Mononuclear cell (primary cell): ENCODE measurements around the gene SNX8. TPM values are rescaled to one million over a fixed set of nuclear protein-coding genes. Genes with fewer than 3 reads are reported as not detected.
"Not testable (repeated sequence)": the region's sequence is repeated elsewhere in the genome, so short reads cannot be mapped to it uniquely, and the experiment has no call there.

Experiments used
- H3K27me3 ChIP-seq: 2 replicates; pipeline ENCODE4 v1.6.0; 2011; ENCODE audit warnings: low read length, control low read depth; ENCODE audit not compliant: insufficient read depth
- H3K4me1 ChIP-seq: 2 replicates; pipeline ENCODE4 v1.5.1; 2011; ENCODE audit warnings: mild to moderate bottlenecking, low read length, control low read depth; ENCODE audit not compliant: insufficient read depth
- H3K4me3 ChIP-seq: 2 replicates; pipeline ENCODE4 v1.5.1; 2011; ENCODE audit warnings: mild to moderate bottlenecking, low read length, moderate library complexity
- H3K9me3 ChIP-seq: 2 replicates; pipeline ENCODE4 v1.5.1; 2011; ENCODE audit warnings: low read depth, mild to moderate bottlenecking, control low read depth, low read length
- total RNA-seq: library from RNA; depleted of rRNA; stranded (reverse); fragments of >200 nt; gene quantifications from one replicate; pipeline ENCODE4 v1.2.3, GENCODE V29; 2012

Gene SNX8
- total RNA-seq, 1 donor, result 9.7 TPM

DNA sequence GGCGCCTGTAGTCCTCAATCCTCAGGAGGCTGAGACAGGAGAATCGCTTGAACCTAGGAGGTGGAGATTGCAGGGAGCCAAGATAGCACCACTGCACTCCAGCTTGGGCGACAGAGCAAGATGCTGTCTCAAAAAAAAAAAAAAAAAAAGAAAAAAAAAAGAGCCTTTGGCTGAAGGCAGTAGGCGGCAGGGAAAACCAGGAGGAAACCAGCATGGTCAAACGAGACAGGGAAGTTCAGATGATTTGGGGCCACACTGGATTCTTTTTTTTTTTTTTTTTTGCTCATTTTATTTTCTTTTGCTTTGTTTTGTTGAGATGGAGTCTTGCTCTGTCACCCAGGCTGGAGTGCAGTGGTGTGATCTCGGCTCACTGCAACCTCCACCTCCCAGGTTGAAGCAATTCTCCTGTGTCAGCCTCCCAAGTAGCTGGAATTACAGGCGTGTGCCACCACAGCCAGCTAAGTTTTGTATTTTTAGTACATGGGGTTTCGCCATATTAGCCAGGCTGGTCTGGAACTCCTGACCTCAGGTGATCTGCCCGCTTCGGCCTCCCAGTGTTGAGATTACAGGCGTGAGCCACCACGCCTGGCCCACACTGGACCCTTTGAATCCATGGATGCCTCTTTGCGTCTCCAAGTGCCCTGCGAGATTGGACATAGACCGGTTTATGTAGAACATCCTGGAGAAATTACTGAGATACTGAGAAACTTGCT is 33.3 kb upstream of the SNX8 start:
- not testable (repeated sequence) for H3K4me3 ChIP-seq, H3K27me3 ChIP-seq, H3K4me1 ChIP-seq, H3K9me3 ChIP-seq

DNA sequence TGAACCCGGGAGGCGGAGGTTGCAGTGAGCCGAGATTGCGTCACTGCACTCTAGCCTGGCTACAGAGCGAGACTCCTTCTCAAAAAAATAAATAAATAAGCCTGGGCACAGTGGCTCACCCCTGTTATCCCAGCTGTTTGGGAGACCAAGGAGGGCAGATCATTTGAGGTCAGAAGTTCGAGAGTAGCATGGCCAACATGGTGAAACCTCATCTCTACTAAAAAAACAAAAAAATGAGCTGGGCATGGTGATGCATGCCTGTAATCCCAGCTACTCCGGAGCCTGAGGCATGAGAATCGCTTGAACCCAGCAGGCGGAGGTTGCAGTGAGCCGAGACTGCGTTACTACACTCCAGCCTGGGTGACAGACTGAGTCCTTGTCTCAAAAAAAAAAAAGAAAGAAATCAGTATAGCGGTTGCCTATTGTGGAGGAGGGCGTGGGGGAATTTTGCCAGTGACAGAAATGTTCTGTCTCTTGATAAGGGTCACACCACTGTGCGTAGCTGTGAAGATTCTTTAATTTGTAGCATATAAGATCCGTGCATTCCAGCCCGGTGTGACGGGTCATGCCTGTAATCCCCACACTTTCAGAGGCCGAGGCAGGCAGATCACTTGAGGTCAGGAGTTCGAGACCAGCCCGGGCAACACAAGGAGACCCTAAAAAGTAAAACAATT is 22.5 kb upstream of the SNX8 start:
- no peaks in the 10 kb centered on the region for H3K9me3 ChIP-seq
- no peaks in the 10 kb centered on the region for H3K27me3 ChIP-seq
- no peak overlapping the region for H3K4me3 ChIP-seq
- no peaks in the 10 kb centered on the region for H3K4me1 ChIP-seq

DNA sequence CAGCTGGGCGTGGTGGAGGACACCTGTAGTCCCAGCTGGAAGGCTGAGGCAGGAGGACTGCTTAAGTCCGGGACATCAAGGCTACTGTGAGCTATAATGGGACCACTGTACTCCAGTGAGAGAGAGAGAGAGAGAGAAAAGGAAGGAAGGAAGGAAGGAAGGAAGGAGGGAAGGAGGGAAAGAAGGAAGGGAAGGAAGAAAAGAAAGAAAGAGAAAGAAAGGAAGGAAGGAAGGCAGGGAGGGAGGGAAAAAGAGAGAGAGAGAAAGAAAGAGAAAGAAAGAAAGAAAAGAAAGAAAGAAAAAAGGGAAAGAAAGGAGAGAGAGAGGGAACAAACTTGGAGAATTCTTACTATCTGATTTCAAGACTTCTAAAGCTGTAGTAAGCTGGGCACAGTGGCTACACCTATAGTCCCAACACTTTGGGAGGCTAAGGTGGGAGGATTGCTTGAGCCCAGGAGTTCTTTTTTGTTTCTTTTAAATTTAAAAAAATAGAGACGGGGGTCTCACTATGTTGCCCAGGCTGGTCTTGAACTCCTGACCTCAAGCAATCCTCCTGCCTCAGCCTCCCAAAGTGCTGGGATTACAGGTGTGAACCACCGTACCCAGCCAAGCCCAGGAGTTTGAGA is 18.5 kb upstream of the SNX8 start:
- not testable (repeated sequence) for H3K4me3 ChIP-seq, H3K27me3 ChIP-seq, H3K9me3 ChIP-seq, H3K4me1 ChIP-seq

DNA sequence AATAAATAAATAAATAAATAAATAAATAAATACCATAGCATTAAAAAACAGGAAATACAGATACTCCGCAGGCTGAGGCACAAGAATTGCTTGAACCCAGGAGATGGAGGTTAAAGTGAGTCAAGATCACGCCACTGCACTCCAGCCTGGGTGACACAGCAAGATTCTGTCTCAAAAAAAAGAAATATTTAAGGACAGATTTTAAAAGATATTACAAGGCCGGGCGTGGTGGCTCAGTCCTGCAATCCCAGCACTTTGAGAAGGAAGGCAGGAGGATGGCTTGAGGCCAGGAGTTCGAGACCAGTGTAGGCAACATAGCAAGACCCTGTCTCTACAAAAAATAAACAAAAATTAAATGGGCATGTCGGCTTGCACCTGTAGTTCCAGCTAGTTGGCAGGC is 17.5 kb upstream of the SNX8 start:
- Histone ChIP-seq H3K9me3 (no peaks in the 10 kb centered on the region), H3K4me3 (no peak overlapping the region), H3K4me1 (no peaks in the 10 kb centered on the region), H3K27me3 (no peaks in the 10 kb centered on the region)

DNA sequence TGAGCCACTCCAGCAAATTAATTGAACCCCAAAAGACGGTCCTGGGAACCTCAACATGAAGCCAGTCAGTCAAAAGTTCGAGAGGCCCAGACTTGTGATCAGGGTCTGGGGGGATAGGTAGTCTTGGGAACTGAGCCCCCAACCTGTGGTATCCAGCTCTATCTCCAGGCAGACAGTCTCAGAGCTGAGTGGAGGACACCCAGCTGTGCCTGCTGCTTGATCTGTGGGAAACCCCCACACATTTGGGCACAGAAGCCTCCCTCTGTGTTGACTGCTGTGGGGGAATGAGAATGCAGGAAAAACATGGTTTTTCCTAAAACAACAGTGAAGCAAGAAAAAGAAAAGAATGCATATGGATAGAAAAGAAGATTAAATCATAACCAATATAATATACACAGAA is 16.3 kb upstream of the SNX8 start:
- H3K4me1 ChIP-seq, result peaks cover 2% of the 10 kb centered on the region
- H3K27me3 ChIP-seq, result no peaks in the 10 kb centered on the region
- no peak overlapping the region for H3K4me3 ChIP-seq
- H3K9me3 ChIP-seq, result no peaks in the 10 kb centered on the region

DNA sequence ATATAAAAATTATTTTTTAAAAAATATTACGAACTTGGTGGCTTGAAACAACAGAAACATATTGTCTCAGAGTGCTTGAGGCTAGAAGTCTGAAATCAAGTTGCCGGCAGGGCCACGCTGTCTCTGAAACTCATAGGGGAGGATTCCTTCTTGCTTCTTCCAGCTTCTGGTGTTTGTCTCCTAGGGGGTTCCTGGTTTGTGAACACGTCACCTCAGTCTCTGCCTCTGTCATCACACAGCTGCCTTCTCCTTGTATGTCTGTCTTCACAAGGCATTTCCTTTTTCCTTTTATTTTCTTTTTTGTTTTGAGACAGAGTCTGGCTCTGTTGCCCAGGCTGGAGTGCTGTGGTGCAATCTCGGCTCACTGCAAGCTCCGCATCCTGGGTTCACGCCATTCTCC is 12.7 kb upstream of the SNX8 start:
- H3K27me3 ChIP-seq, result no peaks in the 10 kb centered on the region
- H3K4me3 ChIP-seq, result no peak overlapping the region
- peaks cover 13% of the 10 kb centered on the region for H3K4me1 ChIP-seq
- H3K9me3 ChIP-seq, result no peaks in the 10 kb centered on the region

DNA sequence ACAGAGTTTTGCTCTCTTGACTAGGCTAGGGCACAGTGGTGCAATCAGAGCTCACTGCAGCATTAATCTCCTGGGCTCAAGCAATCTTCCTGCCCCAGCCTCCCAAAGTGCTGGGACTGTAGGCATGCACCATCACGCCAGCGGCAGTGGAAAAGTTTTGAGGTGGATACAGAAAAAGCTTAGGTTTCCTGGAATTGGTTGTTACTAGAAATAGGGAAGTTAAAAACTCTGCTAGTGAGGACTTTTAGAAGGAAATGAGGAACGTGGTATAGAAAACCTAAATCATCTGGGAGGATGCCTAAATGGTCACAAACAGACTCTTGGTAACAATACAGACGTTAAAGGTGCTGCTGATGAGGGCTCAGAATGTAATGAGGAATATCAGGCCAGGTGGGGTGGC is 10.9 kb upstream of the SNX8 start:
- no peak overlapping the region for H3K4me3 ChIP-seq
- peaks cover 13% of the 10 kb centered on the region for H3K4me1 ChIP-seq
- no peaks in the 10 kb centered on the region for H3K27me3 ChIP-seq
- no peaks in the 10 kb centered on the region for H3K9me3 ChIP-seq

DNA sequence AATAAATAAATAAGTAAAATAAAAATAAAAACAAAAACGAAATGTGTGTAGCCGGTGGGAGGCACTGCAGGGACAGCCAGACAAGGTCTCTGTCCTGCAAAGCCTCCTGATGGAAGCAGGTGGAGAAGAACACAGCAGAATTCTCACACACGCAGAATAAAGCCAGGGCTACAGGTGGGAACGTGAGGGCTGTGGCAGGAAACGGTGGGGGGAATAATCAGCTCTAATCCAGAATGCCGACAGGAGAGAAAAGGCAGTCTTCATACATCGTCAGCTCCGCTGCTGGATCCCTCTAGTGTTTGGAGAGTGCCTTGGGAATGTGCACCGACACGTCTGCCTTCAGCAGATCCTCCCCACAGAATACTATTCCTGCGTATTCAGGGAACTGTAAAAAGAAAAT is 6.8 kb upstream of the SNX8 start:
- Histone ChIP-seq H3K4me3 (no peak overlapping the region), H3K9me3 (no peaks in the 10 kb centered on the region), H3K27me3 (no peaks in the 10 kb centered on the region), H3K4me1 (peaks cover 13% of the 10 kb centered on the region)

DNA sequence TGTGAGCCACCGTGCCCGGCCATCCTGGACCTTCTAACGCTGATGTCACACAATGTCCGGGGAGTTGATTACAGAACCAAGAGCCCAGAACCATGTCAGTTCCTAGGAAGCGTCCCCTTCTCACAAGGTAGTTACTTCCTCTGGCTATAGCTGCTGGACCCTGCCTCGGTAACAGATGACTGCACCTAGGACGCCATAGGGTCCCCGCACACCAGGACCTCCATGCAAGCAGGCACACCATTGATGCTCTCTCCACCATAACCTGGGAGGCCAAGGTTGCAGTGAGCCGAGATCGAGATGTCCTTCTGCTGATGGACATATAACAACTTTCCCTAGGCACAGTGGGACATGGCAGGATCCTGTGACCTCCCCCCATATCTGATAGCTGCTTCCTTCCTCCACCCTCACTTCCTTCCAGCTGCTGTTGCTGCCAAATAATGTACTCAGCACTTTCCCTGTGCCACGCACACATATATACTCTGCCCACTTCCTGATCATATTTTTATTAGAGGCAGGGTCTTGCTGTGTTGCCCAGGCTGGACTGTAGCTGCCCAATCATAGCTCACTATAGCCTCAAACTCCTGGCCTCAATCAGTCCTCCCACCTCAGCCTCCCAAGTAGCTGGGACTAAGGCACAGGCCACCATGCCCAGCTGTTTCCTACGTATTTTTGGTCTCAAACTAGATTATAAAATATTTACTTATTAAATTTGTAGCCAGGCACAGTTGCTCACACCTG is 3.5 kb upstream of the SNX8 start:
- peaks cover 11% of the 10 kb centered on the region for H3K4me1 ChIP-seq

DNA sequence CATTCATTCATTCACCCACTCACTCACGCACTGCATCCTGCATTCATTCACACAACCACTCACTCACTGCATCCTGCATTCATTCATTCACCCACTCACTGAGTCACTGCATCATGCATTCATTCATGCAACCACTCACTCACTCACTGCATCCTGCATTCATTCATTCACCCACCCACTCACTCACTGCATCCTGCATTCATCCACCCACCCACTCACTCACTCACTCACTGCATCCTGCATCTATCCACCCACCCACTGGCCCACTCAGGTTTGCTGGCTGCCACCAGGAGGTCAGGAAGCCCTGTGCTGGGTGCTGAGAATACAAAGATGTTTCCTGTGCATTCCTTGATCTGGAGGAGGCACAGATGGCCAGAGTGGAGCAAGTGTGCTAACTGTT is 2.3 kb upstream of the SNX8 start:
- no peak overlapping the region for H3K4me3 ChIP-seq

More for the DNA sequence above, 3.5 kb upstream of the SNX8 start:
- no peak overlapping the region for H3K4me3 ChIP-seq
- no peaks in the 10 kb centered on the region for H3K9me3 ChIP-seq
- H3K27me3 ChIP-seq, result no peaks in the 10 kb centered on the region

DNA sequence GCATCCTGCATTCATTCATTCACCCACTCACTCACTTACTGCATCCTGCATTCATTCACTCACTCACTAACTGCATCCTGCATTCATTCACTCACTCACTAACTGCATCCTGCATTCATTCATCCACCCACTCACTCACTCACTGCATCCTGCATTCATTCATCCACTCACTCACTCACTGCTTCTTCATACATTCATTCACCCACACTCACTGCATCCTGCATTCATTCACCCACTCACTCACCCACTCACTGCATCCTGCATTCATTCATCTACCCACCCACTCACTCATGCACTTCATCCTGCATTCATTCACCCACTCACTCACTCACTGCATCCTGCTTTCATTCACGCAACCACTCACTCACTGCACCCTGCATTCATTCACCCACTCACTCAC is 1.5 kb upstream of the SNX8 start:
- H3K4me1 ChIP-seq, result peaks cover 25% of the 10 kb centered on the region
- H3K27me3 ChIP-seq, result no peaks in the 10 kb centered on the region
- no peak overlapping the region for H3K4me3 ChIP-seq
- H3K9me3 ChIP-seq, result no peaks in the 10 kb centered on the region

More for the DNA sequence above, 2.3 kb upstream of the SNX8 start:
- Histone ChIP-seq H3K4me1 (peaks cover 20% of the 10 kb centered on the region), H3K9me3 (no peaks in the 10 kb centered on the region), H3K27me3 (no peaks in the 10 kb centered on the region)

DNA sequence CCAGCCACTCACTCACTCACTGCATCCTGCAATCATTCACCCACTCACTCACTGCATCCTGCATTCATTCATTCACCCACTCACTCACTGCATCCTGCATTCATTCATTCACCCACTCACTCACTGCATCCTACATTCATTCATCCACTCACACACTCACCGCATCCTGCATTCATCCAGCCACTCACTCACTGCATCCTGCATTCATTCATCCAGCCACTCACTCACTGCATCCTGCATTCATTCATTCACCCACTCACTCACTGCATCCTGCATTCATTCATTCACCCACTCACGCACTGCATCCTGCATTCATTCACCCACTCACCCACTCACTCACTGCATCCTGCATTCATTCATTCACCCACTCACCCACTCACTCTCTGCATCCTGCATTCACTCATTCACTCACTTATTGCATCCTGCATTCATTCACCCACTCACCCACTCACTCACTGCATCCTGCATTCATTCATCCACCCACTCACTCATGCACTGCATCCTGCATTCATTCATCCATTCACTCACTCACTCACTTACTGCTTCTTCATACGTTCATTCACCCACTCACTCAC is 802 bp upstream of the SNX8 start:
- Histone ChIP-seq H3K4me1 (peaks cover 26% of the 10 kb centered on the region), H3K4me3 (peak overlapping the region; percentile 34)
- not testable (repeated sequence) for H3K27me3 ChIP-seq, H3K9me3 ChIP-seq

DNA sequence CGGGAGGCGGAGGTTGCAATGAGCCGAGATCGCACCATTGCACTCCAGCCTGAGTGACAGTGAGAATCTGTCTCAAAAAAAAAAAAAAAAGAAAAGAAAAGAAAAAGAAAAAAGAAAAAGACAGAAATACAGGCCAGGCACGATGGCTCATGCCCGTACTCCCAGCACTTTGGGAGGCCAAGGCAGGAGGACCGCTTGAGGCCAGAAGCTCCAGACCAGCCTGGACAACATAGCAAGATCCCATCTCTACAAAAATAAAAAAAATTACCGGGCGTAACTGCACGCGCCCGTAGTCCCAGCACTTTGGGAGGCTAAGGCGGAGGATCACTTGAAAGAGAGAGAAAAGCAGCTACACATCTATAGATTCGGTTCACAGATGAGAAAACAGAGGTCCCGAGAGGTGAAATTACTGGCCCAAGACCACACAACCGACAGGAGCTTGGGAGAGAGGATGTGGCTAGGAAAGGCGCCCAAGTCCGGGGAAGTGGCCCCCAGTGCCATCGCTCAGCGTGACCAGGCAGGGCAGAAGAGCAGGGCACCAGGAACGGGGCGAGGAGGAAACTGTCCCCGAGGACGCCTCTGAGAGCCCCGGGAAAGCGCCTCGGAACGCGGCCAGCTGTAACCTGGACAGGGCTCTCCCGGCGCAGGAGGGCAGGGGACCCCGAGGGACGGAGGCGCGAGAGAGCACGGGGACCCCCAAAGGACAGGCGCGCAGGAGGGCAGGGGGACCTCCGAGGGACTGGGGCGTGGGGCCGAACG is 612 bp downstream of the SNX8 start:
- Histone ChIP-seq H3K4me1 (peaks cover 26% of the 10 kb centered on the region), H3K27me3 (no peaks in the 10 kb centered on the region), H3K4me3 (peak overlapping the region; percentile 52), H3K9me3 (no peaks in the 10 kb centered on the region)

DNA sequence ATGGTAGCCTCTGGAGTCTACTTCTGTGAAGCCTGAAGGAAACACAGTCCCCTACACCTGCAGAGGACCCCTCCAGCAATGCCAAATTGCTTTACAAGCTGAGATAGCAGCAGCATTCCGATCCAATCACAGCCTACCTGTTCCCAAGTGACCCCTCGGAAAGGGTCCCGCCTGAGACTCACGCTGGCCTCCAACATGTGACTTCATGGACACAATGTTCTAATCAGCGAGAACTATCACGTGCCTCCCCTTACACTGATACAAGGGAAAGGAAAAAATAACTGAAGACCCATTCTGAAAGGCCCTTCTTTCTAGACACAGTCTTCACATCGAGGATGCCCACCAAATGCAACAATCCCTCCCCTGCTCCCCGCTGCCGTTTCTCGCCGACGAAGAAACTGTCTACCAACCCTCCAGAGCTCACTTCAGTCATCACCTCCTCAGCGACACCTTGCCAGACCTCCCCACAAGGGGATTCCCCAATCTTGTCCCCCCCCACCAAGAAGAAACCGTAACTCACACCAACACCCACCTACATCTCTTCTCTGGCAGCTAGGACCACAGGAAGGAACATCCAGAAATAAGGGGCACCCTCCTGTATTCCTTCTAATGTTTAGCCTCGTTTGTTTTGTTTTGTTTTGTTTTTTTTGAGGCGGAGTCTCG is 1.8 kb downstream of the SNX8 start:
- H3K9me3 ChIP-seq, result no peaks in the 10 kb centered on the region
- H3K27me3 ChIP-seq, result no peaks in the 10 kb centered on the region
- H3K4me1 ChIP-seq, result peaks cover 35% of the 10 kb centered on the region
- no peak overlapping the region for H3K4me3 ChIP-seq
